ENCODE data around the gene PPTC7.

The PPTC7 gene

GRCh38 chr12:110503432-110503831 lies 79.7 kb downstream of the PPTC7 start:
- Histone ChIP-seq H2AFZ (no peak overlapping the region), H3K79me2 (peaks cover 20% of the 10 kb centered on the region), H3K36me3 (ENCODE audit: control insufficient read depth, insufficient read depth, low read length) (no peaks in the 10 kb centered on the region), H3K27me3 (ENCODE audit: control insufficient read depth, insufficient read depth, low read length) (no peaks in the 10 kb centered on the region), H3K4me2 (ENCODE audit: low read length) (no peak overlapping the region), H3K9me3 (ENCODE audit: control insufficient read depth, low read length) (no peaks in the 10 kb centered on the region), H3K9ac (no peak overlapping the region), H3K27ac (no peak overlapping the region), H3K4me3 (ENCODE audit: low read depth, low read length) (no peak overlapping the region), H3K4me1 (peaks cover 6% of the 10 kb centered on the region)
- TF ChIP-seq CTCF (IDR thresholded peaks at IDR 0.05), result no peak

DNA sequence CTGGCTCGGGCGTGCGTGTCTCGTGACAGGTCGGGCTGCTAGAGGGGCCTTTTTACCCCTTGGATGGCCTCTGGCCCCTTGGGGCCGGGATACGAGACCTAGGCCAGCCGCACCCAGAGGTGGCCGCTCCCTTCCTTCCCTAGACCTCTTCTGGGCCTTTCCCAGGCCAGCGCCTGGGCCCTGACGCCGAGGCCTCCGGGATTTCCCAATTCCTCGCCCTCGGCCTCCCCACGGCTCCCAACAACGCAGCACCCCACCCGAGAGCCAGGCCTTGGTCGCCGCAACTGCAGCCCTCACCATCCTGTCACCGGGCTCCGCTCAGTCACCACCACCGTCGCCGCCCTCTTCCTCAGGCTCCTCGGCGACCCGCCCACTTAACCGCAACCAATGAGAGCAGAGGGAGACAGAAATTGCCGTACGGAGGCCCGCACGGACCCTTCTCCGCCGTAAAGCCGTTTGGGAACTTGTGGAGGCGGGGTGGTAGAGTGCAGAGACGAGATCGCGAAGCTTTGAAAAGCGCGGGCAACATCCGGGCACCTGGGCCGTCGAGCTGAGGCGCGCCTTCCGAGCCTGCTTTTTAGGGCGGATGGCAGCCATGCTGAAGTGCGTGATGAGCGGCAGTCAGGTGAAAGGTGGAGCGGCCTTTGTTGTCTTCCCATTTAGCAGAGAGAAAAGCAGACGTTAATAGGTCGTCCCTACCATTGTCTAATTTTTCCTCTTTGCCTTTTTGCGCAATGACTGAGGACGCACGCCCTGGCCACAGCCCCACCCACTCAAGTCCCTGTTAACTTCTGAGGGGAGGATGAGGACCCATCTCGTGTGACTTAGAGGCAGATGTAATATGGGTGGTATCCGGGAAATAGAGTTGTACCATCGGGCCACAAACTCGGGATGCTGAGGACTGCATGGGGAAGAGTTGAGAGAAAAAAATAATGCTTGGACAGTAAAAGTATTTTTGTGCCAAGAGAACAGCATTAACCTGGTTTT lies 81.1 kb downstream of the PPTC7 start, which contains the start of the genes RAD9B and VPS29:
TSS of gene RAD9B (plus strand) at position 580 of the 987 bp plus-strand sequence. CDS start at position 587, 7 bp downstream.
TSS of gene VPS29 (minus strand) at position 360 of the 987 bp plus-strand sequence. CDS start at position 300, 60 bp downstream.
- peak within 1 kb of the TSS; percentile 92 for H3K4me3 ChIP-seq (ENCODE audit: low read depth, low read length)
- H3K9ac ChIP-seq, result peak within 1 kb of the TSS; percentile 62
- peak within 1 kb of the TSS; percentile 91 for H2AFZ ChIP-seq
- peak within 1 kb of the TSS; percentile 75 for H3K27ac ChIP-seq
- no peaks in the 10 kb centered on the region for H3K27me3 ChIP-seq (ENCODE audit: control insufficient read depth, insufficient read depth, low read length)
- peaks cover 6% of the 10 kb centered on the region for H3K4me1 ChIP-seq
- TF ChIP-seq CTCF (IDR thresholded peaks at IDR 0.05), result no peak
- no peaks in the 10 kb centered on the region for H3K36me3 ChIP-seq (ENCODE audit: control insufficient read depth, insufficient read depth, low read length)
- peaks cover 26% of the 10 kb centered on the region for H3K79me2 ChIP-seq
- no peaks in the 10 kb centered on the region for H3K9me3 ChIP-seq (ENCODE audit: control insufficient read depth, low read length)
- peak within 1 kb of the TSS; percentile 64 for H3K4me2 ChIP-seq (ENCODE audit: low read length)

GRCh38 chr12:110501399-110501751 lies 81.7 kb downstream of the PPTC7 start:
- Histone ChIP-seq H3K27me3 (ENCODE audit: control insufficient read depth, insufficient read depth, low read length) (no peaks in the 10 kb centered on the region), H3K4me3 (ENCODE audit: low read depth, low read length) (peak overlapping the region; percentile 92), H3K9me3 (ENCODE audit: control insufficient read depth, low read length) (no peaks in the 10 kb centered on the region), H3K4me2 (ENCODE audit: low read length) (peak overlapping the region; percentile 64), H3K27ac (peak overlapping the region; percentile 75), H2AFZ (peak overlapping the region; percentile 91), H3K9ac (peak overlapping the region; percentile 62), H3K36me3 (ENCODE audit: control insufficient read depth, insufficient read depth, low read length) (no peaks in the 10 kb centered on the region), H3K79me2 (peaks cover 26% of the 10 kb centered on the region), H3K4me1 (peaks cover 6% of the 10 kb centered on the region)
- no peak for TF ChIP-seq CTCF (IDR thresholded peaks at IDR 0.05)

DNA sequence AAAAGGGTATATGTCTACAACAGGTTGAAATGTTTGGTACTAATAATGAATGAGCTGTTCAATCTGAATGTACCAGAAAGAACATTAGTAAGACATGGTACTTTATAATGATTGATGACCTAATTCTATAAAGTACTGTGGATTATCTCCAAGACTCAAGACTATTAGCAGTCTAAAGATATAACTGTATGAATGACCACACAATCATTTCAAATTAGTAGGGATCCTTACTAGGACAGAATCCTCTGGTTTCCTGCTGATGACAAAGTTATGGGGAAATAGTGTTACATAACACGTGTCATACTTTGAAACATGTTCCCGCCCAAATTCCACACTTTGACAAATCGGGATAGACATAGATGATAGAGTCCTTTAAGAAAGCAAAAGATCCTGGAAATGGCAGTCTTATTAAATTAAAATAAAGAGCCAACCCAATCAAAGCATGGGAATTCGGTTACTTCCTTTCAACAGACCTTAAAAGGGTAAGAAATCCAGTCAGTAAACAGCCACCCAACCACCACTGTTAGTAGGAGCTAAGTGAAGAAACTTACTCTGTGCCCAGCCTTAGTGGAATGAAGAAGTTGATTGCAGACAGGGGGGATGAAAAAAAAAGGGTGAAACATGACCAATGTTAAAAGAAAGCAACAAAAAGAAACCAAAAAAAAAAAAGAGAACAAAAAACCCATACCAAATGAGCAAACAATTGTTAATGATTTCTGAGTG lies 84.0 kb downstream of the PPTC7 start:
- no peaks in the 10 kb centered on the region for H3K36me3 ChIP-seq (ENCODE audit: control insufficient read depth, insufficient read depth, low read length)
- no peak overlapping the region for H3K4me2 ChIP-seq (ENCODE audit: low read length)
- H3K27me3 ChIP-seq (ENCODE audit: control insufficient read depth, insufficient read depth, low read length), result no peaks in the 10 kb centered on the region
- H3K4me3 ChIP-seq (ENCODE audit: low read depth, low read length), result no peak overlapping the region
- peaks cover 6% of the 10 kb centered on the region for H3K4me1 ChIP-seq
- no peak overlapping the region for H2AFZ ChIP-seq
- H3K9me3 ChIP-seq (ENCODE audit: control insufficient read depth, low read length), result no peaks in the 10 kb centered on the region
- no peak for TF ChIP-seq CTCF (IDR thresholded peaks at IDR 0.05)
- H3K79me2 ChIP-seq, result peaks cover 26% of the 10 kb centered on the region
- no peak overlapping the region for H3K9ac ChIP-seq
- no peak overlapping the region for H3K27ac ChIP-seq
